MG63 (cell line): ENCODE data around the gene GNAO1. TPM values are rescaled to one million over a fixed set of nuclear protein-coding genes. Genes with fewer than 3 reads are reported as not detected.
A peak's percentile ranks its signal among the peaks of the same experiment; 100 is the strongest.
"Not testable (repeated sequence)": the region's sequence is repeated elsewhere in the genome, so short reads cannot be mapped to it uniquely, and the experiment has no call there.

Experiments used
- DNase-seq: peaks from one replicate; pipeline ENCODE4 v3.0.0-alpha.2; 2020
- H3K27me3 ChIP-seq: fragments of 250-450 bp; sonication (Bioruptor Pico); 2 replicates; pipeline ENCODE4 v1.5.1; 2020; ENCODE audit warnings: mild to moderate bottlenecking, moderate library complexity
- H3K36me3 ChIP-seq: fragments of 250-450 bp; sonication (Bioruptor Pico); 2 replicates; pipeline ENCODE4 v1.5.1; 2020; ENCODE audit warnings: mild to moderate bottlenecking, moderate library complexity
- H3K4me3 ChIP-seq: fragments of 250-450 bp; sonication (Bioruptor Pico); 2 replicates; pipeline ENCODE4 v1.5.1; 2020; ENCODE audit warnings: mild to moderate bottlenecking, moderate library complexity
- H3K9me3 ChIP-seq: fragments of 250-450 bp; sonication (Bioruptor Pico); 2 replicates; pipeline ENCODE4 v1.5.1; 2020; ENCODE audit warnings: mild to moderate bottlenecking, moderate library complexity
- total RNA-seq: library from RNA; depleted of rRNA; stranded (reverse); fragments of >200 nt; shearing (Covaris generic); gene quantifications from 2 replicates; pipeline ENCODE4 v1.2.3, GENCODE V29; 2014; ENCODE audit warnings: low replicate concordance; rRNA removed

The GNAO1 gene
- total RNA-seq, 1 experiment from 2014 or later: 0.92 TPM

- no peak for DNase-seq
- Histone ChIP-seq H3K36me3 (peaks cover 98% of the 10 kb centered on the region), H3K27me3 (no peaks in the 10 kb centered on the region), H3K4me3 (no peak overlapping the region), H3K9me3 (peaks cover 24% of the 10 kb centered on the region)
Observed at GRCh38 chr16:56382459-56382858, 191.2 kb downstream of the GNAO1 start.

GRCh38 chr16:56382901-56383355 is 191.6 kb downstream of the GNAO1 start:
- peak; percentile 74 for DNase-seq
- Histone ChIP-seq H3K4me3 (no peak overlapping the region), H3K36me3 (peaks cover 98% of the 10 kb centered on the region), H3K9me3 (peaks cover 24% of the 10 kb centered on the region), H3K27me3 (no peaks in the 10 kb centered on the region)

- Histone ChIP-seq H3K9me3 (peaks cover 24% of the 10 kb centered on the region), H3K27me3 (no peaks in the 10 kb centered on the region), H3K4me3 (no peak overlapping the region), H3K36me3 (peaks cover 98% of the 10 kb centered on the region)
- no peak for DNase-seq
Observed at GRCh38 chr16:56384074-56384721, 192.9 kb downstream of the GNAO1 start.

- Histone ChIP-seq H3K36me3 (peaks cover 91% of the 10 kb centered on the region), H3K9me3 (peaks cover 3% of the 10 kb centered on the region; the same call in 1 of the 2 replicates), H3K4me3 (no peak overlapping the region), H3K27me3 (no peaks in the 10 kb centered on the region)
- DNase-seq: no peak
Observed at GRCh38 chr16:56387396-56387795, 196.1 kb downstream of the GNAO1 start.

- Histone ChIP-seq H3K4me3 (no peak overlapping the region), H3K36me3 (peaks cover 91% of the 10 kb centered on the region), H3K9me3 (no peaks in the 10 kb centered on the region), H3K27me3 (no peaks in the 10 kb centered on the region)
- DNase-seq: no peak
Observed at GRCh38 chr16:56388209-56388608, 196.9 kb downstream of the GNAO1 start.

- no peak overlapping the region for H3K4me3 ChIP-seq
- peaks cover 4% of the 10 kb centered on the region; the same call in 1 of the 2 replicates for H3K9me3 ChIP-seq
- DNase-seq: peak; percentile 98
- H3K27me3 ChIP-seq: no peaks in the 10 kb centered on the region
- peaks cover 87% of the 10 kb centered on the region for H3K36me3 ChIP-seq
Observed at GRCh38 chr16:56389554-56389953, 198.3 kb downstream of the GNAO1 start.

GRCh38 chr16:56396724-56397123 is 205.4 kb downstream of the GNAO1 start:
- H3K27me3 ChIP-seq, DNase-seq, H3K4me3 ChIP-seq, H3K9me3 ChIP-seq: not testable (repeated sequence)
- peaks cover 67% of the 10 kb centered on the region for H3K36me3 ChIP-seq

GRCh38 chr16:56399047-56399446 is 207.8 kb downstream of the GNAO1 start:
- Histone ChIP-seq H3K4me3 (no peak overlapping the region), H3K36me3 (peaks cover 63% of the 10 kb centered on the region), H3K27me3 (no peaks in the 10 kb centered on the region), H3K9me3 (peaks cover 5% of the 10 kb centered on the region)
- DNase-seq: no peak

- H3K4me3 ChIP-seq: no peak overlapping the region
- peaks cover 5% of the 10 kb centered on the region for H3K9me3 ChIP-seq
Observed at GRCh38 chr16:56399486-56399885, 208.2 kb downstream of the GNAO1 start.

GRCh38 chr16:56400458-56400857 is 209.2 kb downstream of the GNAO1 start:
- Histone ChIP-seq H3K36me3 (peaks cover 73% of the 10 kb centered on the region), H3K4me3 (no peak overlapping the region), H3K27me3 (no peaks in the 10 kb centered on the region), H3K9me3 (peaks cover 5% of the 10 kb centered on the region)
- no peak for DNase-seq

More at GRCh38 chr16:56399486-56399885, 208.2 kb downstream of the GNAO1 start:
- no peak for DNase-seq
- no peaks in the 10 kb centered on the region for H3K27me3 ChIP-seq
- peaks cover 64% of the 10 kb centered on the region for H3K36me3 ChIP-seq

GRCh38 chr16:56401482-56401881 is 210.2 kb downstream of the GNAO1 start:
- peaks cover 70% of the 10 kb centered on the region for H3K36me3 ChIP-seq
- no peaks in the 10 kb centered on the region for H3K27me3 ChIP-seq
- H3K4me3 ChIP-seq: no peak overlapping the region
- peaks cover 5% of the 10 kb centered on the region for H3K9me3 ChIP-seq
- DNase-seq: peak; percentile 32

- no peak for DNase-seq
- Histone ChIP-seq H3K9me3 (no peaks in the 10 kb centered on the region), H3K4me3 (no peak overlapping the region), H3K36me3 (peaks cover 68% of the 10 kb centered on the region), H3K27me3 (no peaks in the 10 kb centered on the region)
Observed at GRCh38 chr16:56405977-56406672, 214.8 kb downstream of the GNAO1 start.

Other genes starting within 250 kb of the GNAO1 start
- 296 and 395 TPM in 2 replicates for gene AMFR, start 234.1 kb downstream of the GNAO1 start, total RNA-seq